Posterior vena cava (tissue), 2 donors: ENCODE results near the gene SMIM5. TPM values are rescaled to one million over a fixed set of nuclear protein-coding genes. Genes with fewer than 3 reads are reported as not detected.

ENCODE experiments used
- DNase-seq: peaks from one replicate; pipeline ENCODE4 v3.0.0-alpha.2; 2020; ENCODE audit warnings: low spot score
- intact Hi-C, 2 donors: fragments of 100-400 bp; cut with DNase I; formaldehyde crosslinking; loops; one replicate each; pipeline versions ENCODE4 v1.14.1 to v1.14.2; 2022 to 2023
- total RNA-seq, 2 donors: library from RNA; stranded (reverse); fragmentation: NEBNext Ultra II Directional; extraction: Animal tissue kit (Norgen Biotek cat#: 25700); gene quantifications; one replicate each; pipeline ENCODE4 v1.2.1, GENCODE V29; 2021
- donor health status: DM: yes; HTN: yes; CAD: no.
- donor health status: DM: yes; HTN: yes; CAD: no.

The SMIM5 gene
- total RNA-seq, 2 donors from 2014 or later = 0.38 to 0.97 TPM

DNA sequence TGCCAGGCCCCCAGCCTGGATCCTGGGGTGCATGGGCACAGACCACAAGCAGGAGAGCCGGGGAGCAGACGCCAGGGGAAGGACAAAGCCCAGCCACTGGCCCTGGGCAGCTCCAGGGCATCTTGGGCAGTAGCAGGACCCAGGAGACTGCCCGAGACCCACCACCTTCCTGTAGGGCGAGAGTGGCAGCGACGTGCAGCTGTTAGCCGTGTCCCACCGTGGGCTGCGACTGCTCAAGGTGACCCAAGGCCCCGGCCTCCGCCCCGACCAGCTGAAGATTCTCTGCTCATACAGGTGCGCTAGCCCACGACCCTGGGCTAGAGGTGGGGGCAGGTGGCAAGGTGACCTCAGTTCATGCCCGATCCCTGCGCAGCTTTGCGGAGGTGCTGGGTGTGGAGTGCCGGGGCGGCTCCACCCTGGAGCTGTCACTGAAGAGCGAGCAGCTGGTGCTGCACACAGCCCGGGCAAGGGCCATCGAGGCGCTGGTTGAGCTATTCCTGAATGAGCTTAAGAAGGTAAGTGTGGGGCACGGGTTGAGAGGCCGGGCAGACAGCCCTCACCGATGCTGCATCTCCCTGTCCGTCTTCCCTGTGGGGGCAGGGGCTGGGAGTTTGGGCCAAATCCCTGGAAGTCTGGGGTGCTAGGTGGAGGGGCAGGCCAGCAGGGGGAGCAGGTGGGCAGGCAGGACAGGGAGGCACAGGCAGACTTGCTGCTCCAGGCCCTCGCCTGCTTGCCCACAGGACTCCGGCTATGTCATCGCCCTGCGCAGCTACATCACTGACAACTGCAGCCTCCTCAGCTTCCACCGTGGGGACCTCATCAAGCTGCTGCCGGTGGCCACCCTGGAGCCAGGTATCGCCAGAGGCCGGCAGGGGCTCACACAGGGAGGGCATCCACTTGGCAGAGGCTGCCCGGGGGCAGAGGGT is 13.5 kb upstream of the SMIM5 start:
- intact Hi-C loops = no loop called here

DNA sequence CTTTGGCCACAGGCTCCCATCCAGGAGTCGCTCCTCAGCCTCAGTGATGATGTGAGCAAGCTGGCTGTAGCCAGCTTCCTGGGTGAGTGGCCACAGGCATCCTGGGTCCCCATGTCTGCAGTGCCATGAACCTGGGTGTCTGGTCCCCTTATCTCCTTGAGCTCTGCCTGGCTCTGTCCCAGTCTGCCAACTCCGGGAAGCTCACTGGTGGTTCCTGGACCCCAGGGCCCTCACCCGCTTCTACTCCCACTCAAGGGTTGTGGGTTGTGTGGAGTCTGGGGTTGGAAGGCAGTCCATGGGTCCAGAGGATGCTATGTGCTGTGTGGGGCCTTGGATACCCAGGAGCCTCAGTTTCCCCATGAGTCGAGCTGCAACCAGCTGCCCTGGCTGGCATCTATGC is 11.7 kb upstream of the SMIM5 start:
- intact Hi-C loops = no loop called here
- no peak for DNase-seq

More for the DNA sequence above, 13.5 kb upstream of the SMIM5 start:
- DNase-seq = no peak

DNA sequence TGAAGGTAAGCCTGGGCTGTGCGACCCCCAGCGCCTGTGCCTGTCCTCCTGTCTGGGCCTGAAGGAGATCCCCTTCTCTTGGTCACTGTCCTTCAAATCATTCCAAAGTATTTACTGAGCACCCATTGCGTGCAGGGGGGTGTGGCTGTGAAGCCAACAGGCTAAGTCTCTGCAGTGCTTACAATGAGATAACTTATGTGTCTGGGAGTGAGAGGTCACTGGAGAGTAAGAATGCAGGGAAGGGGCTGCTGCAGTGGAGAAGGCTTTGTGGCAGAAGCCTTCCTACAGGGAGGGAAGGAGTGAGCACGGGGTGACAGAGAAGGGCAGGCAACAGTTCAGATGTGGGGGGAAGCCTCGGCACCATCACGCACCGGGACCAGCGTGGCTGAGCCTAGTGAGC is 11.2 kb upstream of the SMIM5 start:
- DNase-seq = no peak
- intact Hi-C loops = no loop called here

DNA sequence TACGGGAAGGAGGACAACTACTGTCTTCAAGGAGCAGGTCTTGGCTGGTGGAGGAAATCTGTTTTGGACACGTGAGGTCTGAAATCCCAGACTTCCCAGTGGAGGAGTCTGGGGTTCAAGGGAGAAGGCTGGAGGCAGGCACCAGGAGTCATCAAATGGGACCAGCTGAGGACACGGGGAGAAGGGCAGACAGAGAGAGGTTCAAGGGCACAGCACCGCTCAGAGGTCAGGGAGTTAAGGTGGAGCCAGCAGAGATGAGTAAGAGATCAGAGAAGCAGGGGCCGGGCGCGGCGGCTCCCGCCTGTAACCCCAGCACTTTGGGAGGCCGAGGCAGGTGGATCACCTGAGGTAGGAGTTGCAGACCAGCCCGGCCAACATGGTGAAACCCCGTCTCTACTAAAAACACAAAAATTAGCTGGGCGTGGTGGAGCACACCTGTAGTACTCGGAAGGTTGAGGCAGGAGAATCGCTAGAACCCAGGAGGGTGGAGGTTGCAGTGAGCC is 10.4 kb upstream of the SMIM5 start:
- intact Hi-C loops = no loop called here
- DNase-seq = no peak

DNA sequence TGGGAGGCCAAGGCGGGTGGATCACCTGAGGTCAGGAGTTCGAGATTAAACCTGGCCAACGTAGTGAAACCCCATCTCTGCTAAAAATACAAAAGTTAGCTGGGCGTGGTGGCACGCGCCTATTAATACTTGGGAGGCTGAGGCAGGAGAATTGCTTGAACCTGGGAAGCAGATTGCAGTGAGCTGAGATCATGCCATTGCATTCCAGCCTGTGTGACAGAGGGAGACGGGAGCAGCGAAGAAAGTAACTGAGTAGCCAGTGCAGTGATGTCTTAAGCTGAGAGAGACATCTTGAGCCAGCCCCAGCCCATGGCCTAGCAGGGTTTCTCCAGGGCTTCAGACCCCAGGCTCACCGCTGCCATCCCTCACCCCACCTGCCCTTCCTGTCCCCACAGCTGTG is 9.8 kb upstream of the SMIM5 start:
- intact Hi-C loops = no loop called here
- no peak for DNase-seq

DNA sequence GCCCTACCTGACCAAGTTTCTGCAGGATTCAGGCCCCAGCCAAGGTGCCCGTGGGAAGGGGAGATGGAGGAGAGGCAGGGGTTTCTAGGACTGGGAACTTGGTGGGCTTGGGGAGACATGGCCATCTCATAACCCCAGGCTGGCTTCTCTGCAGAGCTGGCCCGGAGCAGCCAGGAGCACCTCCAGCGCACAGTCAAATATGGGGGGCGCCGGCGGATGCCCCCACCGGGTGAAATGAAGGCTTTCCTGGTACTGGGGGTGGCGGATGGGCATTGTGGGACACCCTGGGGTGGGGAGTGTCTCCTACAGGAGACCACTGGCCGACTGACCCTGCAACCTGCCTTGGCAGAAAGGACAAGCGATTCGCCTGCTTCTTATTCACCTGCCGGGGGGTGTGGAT is 9.2 kb upstream of the SMIM5 start:
- DNase-seq = no peak
- intact Hi-C loops = no loop called here

DNA sequence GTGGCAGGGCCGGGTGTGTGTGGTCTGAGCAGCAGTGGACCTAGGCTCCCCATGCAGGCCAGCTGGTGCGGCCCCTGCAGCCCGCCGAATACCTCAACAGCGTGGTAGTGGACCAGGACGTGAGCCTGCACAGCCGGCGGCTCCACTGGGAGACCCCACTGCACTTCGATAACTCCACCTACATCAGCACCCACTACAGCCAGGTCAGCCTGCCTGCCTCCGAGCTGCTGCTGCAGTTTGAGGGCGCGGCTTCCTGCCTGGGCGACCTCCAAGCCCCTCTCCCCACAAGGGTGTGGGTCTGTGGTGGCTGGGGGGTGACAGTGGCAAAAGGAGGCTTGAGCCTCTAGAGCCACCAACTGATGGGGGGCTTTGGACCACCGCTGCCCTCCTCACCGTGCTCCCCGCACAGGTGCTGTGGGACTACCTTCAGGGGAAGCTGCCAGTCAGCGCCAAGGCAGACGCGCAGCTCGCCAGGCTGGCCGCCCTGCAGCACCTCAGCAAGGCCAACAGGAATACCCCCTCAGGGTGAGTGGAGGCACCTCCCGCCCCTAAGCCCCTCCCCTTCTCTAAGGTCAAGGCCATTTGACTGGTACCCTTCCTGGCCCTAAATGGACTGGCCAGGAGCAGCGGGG is 8.4 kb upstream of the SMIM5 start:
- DNase-seq = no peak
- intact Hi-C loops = no loop called here

DNA sequence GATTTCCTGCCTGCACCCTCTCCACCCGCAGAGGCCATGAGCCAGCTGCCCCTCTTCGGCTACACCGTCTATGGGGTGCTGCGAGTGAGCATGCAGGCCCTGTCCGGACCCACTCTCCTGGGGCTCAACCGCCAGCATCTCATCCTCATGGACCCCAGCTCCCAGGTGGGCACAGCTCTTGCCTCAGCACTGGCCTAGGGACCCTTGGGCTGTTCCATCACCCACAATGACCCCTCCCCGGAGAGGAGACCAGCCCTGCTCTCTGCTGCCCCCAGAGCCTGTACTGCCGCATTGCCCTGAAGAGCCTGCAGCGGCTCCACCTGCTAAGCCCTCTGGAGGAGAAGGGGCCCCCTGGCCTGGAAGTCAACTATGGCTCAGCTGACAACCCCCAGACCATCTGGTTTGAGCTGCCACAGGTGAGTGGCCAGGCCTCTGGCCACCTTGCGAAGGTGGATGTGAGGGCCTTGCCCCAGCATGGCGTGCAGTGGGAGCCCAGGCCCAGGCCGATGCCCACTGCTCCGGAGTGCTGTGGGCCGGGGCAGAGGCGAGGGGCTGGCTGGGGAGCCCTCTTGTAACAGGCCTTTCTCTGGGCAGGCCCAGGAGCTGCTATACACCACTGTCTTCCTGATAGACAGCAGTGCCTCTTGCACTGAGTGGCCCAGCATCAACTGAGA is 7.3 kb upstream of the SMIM5 start:
- DNase-seq = no peak
- intact Hi-C loops = no loop called here

DNA sequence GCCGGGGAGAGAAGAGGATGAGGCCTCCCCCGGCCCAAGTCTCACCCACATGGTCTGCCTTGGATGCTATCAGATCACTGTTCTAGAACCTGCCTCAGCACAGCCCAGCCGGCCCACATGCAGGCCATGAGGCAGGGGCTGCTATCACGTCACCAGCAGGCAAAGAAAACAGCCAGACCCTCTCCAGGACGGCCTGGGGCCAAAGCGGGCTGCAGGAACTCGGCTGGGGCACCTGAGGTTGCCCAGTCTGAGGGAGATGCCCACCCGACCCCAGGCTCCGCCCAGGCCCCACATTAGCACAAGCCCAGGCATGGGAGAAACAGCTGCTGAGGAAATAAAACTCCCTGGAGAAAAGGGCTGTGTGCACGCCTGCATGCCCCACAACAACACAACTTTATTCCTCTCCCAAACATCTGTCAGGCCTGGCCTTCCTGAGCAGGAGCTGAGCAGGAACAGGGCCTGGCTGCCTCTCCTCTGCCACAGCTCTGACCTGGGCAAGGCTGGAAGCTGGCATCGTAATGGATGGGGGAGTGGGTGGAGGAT is 6.7 kb upstream of the SMIM5 start:
- intact Hi-C loops = no loop called here

DNA sequence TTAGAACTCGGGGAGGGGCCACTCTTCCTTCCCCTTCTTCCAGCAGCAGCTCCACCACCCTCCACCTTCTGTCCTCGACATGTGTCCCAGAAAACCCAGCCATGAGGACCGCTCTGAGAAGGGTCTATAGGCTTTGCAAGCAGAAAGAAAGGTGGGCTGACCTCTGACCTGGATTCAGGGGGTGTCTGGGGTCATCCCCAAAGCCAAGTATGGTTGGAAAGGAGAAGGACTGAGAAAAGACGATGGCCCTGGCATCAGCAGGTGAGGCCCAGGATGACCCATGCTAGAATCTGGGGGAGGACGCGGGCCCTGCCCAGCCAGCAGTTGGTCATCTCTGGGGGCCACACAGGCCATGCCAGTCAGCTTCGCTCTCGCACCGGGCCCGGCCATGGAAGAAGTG is 6.1 kb upstream of the SMIM5 start:
- intact Hi-C loops = no loop called here
- DNase-seq = no peak

More for the DNA sequence above, 6.7 kb upstream of the SMIM5 start:
- DNase-seq = no peak

DNA sequence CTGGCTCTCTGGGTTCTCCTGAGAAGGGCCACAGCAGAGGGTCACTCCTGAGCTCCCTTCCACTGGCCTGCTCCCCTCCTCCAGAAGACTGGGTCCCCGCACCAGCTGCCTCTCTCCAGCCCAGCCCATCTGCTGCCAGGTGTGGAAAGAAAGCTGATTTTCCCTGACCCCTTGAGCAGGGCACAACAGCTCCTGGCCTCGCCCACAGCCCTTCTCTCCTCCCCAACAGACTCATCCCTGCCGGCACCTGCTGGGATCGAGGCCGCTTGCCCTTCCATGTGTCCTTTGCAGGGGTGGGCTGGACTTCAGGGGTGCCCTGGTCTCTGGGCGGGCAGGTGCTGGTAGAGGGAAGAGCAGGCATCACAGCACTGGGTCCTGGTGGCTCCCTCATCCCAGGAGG is 4.8 kb upstream of the SMIM5 start:
- DNase-seq = no peak
- intact Hi-C loops = no loop called here

DNA sequence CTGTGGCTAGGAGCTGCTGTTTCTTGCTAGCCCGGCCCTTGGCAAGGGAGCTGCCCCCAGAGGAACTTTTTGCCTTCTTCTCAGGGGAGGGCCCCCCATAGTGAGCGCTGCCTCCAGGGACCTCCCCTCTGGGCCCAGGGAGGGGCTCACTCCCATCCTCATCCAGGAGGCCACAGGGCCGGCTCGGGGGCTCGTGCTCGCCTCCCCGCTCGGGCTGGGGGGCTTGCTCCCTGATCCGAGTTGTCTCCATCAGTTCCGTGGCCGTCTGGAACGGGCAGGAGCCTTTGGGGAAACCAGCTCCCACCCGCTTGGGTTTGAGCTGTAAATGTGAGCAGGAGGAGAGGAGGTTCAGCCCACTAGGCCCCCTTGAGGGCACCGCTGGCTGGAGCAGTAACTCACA is 4.1 kb upstream of the SMIM5 start:
- no peak for DNase-seq
- intact Hi-C loops = no loop called here

DNA sequence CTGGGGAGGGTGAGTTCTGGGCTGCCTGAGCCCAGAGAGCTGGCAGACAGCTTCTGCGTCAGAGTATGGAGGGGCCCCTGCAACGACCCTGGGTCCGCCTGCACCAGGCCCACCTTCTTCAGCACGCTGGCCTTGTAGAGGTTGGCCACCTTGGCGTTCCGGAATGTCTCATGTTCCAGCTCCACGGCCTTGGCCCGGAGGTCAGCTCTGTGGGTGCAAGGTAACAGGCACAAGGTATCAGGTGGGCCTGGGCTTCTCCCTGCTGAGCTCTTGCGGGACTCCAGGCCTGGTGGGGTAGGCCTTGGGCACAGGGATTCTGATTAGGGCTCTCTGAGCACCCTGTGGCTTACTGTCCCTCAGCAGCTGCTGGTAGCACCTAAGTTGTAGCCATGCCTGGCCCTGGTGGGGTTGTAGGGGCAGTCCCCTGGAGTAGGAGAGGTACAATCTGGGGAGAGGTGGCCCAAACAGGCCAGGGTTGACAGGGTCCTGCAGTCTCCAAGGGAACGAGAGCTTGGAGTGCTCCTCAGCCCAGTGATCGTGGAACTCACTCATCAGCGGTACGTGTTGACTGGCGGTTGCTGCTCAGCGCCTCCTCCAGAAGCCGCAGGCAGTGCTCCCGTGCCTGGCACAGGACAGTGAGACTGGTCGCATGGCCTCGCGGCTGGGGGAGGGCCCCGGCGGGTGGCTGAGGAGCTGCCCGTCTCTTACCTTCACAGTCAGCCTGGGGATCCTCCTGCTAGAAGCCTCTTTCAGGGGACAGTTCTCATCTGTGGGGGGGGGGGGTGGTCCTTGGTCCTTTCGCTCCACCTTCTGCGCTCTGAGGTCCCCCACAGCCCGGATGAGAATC is 2.9 kb upstream of the SMIM5 start:
- intact Hi-C loops = loop anchor here in 1 of 2 donors (5.0 kb wide), 1 partner anchor 117 kb away; no protein-coding TSS in a partner anchor
- DNase-seq = no peak

DNA sequence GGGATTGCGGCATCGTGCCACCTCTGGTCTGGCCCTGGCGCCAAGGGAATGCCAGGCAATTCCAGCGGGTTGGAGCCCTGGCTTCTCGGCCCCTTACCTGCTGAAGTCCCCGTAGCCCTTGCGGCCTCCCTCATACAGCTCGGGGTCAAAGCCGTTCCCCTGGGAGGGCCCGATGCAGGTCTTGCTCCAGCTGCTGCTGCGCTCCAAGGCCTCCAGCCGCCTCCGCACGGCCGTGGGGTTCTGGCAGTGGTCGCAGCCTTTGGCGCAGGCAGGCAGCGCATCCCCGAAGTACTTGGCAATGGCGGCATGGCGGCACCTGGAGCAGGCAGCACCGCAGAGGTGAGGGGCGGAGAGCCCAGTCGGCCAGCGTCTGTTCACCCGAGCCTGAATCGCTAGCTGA is 1.9 kb upstream of the SMIM5 start:
- intact Hi-C loops = loop anchor here in 1 of 2 donors (5.0 kb wide), 1 partner anchor 116 kb away; no protein-coding TSS in a partner anchor

DNA sequence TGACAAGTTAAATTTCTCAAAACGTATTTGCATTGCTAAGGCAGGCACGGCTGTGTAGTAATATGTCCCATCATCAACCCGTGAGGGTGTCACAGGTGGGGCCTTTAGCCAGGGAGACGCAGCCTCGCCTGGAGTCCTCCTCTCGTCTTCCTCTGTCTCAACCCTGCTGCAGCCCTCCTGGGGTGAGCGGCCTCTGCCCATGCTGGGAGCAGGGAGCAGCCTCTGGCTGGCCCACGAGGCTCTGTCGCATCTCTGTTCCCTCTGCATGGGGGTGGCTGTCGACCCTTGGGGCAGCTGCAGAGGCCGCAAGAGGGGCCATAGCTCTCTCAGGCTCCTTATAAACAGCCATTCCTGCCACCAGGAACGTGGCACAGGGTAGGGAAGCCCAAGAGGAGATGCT is 806 bp upstream of the SMIM5 start:
- intact Hi-C loops = loop anchor here in 1 of 2 donors (5.0 kb wide), 1 partner anchor 115 kb away; no protein-coding TSS in a partner anchor
- no peak for DNase-seq

More for the DNA sequence above, 1.9 kb upstream of the SMIM5 start:
- no peak for DNase-seq

DNA sequence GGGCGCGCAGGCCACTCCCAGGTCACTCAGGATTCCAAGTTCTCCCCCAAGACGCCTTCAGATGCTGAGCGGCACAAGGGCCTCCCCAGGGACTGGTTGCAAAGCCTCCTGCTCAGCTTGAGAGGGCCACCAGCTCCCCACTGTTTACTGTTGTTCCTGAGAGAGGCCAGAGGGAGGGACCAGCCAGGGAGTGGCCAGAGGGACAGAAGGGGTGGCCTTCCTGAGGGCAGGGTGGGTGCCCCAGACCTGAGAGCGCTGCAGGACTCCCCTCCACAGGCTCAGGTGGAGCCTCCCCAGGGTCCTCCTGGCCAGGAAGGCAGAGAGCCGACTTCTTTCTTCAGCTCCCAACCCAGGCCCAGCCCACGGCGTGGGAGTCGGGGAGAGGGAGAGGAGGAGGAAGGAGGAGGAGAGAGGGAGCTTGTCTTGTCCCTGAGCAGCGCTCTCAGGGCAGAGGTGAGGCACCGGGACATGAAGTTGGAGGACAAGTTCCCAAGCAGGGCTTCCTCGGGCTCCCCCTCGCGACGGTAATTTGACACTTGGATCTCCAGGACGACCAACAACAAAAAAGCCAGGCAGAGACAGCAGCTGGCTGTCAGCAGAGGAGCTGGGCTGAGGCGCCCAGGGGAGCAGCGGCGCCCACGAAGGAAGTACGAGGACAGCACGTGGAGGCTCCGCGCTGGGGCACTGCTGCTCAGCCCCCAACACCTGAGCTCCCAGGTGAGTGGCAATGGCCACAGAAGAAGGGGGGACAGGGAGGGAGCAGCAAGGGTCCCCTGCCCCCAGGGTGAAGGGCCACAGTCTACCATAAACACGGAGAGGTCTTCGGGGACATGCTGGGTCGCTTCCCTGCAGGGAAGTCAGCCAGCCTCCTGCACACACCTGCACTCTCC is 497 bp downstream of the SMIM5 start:
- intact Hi-C loops = loop anchor here (2.0 to 5.0 kb wide), 2 partner anchors 114 to 115 kb away; no protein-coding TSS in a partner anchor

DNA sequence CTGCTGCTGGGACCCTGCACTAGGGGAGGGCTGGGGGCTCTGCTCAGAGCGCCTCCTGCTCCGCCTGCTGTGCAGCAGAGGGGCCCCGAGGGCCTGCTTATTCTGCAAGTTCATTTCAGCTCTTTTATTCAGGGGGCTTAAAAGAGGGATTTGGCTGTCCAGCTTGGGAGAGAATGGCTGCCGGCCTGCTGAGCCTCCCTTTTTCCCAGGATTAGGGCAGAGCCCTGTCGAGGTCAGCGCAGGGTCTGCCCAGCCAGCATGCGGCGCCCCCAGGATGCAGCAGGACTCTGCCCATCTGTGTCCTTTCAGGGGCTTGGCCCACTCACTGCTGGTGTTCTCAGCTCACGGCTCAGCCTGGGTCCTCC is 1.1 kb downstream of the SMIM5 start:
- no peak for DNase-seq
- intact Hi-C loops = loop anchor here (2.0 to 5.0 kb wide), 2 partner anchors 113 to 114 kb away; no protein-coding TSS in a partner anchor

More for the DNA sequence above, 497 bp downstream of the SMIM5 start:
- DNase-seq = peak; percentile 96
